NCI-H1694 treated with DMSO at 0.1 percent for 48 hours (cell line): ENCODE measurements around the gene METTL15.
"Not testable (repeated sequence)": the region's sequence is repeated elsewhere in the genome, so short reads cannot be mapped to it uniquely, and the experiment has no call there.

Experiments
- DNase-seq: peaks from one replicate; lab custom pipeline; 2025; lab: John Stamatoyannopoulos, UW

Gene METTL15

DNA sequence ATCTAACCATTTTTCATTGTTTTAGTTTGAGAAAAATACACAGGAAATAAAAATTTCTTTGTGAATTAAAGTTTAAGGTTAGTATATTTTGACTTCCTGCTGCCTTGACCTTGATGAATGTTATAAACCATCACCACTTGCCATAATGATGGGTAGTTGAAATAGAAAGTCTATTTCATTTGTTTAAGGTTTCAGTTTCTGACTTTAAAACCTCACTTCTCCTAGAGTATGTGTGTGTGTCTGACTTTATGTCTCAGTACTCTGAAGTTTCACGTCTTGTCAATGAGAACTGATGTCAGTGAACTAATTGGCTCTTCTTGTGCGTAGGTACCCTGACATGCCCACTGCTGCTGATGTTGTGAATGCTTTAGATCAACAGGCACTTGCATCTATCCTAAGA lies 188.2 kb downstream of the METTL15 start:
- DNase-seq, result no peak

DNA sequence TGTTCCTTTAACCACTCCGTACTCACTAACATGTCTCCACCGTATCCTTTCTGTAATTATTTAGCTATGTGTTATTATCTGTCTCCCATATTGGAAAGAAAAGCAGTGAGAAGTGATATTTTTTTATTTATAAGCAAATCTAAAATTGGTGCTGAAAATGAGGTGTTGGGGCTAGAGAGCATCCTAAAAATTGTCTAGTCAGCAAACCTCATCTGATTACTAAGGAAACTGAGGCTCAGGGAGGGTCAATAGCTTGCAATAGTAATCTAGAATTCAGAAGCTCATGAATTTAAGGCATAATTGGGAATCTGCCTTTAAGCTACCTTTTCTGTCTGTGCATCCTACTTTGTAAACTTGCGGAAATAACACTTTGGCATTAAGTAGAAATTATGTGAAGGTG lies 190.0 kb downstream of the METTL15 start:
- no peak for DNase-seq

DNA sequence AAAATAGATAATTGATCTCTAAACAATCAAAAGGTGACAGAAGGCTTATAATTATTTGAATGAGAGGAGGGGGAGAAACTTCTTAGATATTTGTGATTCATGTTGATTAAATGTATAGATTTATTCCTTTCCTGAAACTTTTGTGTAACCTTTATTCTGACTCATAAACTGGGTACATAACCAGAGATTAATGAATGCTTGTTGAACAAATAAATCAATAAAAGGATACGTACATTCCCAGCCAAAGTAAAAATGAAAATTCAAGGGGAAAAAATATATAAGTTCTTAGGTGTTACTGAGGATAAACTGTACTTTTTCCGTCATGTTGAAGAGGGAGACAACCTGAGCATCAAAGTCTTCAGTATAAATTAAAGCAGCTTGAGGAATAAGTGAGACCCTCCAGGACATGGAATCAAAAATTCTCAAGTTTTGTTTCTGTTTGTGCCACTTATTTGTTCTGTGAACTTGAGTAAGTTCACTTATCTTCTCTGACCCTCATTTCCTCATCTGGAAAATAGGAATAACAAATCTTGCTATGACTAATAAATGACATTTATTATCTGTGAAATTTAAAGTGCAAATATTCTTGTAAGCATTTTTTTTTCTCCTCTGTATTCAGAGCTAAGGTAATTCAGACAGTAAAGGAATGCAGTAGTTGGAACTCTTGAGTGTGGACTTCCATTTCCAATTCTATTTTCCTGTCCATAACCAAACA lies 195.4 kb downstream of the METTL15 start:
- no peak for DNase-seq

DNA sequence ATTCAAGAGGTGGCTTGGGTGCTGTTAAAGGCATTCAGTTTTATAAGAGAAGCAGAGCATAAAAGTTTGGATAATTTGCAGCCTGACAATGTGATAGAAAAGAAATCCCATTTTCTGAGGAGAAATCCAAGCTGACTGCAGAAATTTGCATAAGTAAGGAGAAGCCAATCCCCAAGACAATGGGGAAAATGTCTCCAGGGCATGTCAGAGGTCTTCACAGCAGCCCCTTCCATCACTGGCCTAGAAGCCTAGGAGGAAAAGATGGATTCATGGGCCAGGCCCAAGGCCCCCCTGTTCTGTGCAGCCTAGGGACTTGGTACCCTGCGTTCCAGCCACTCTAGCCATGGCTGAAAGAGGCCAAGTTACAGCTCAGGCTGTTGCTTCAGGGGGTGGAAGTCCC lies 207.3 kb downstream of the METTL15 start:
- no peak for DNase-seq

DNA sequence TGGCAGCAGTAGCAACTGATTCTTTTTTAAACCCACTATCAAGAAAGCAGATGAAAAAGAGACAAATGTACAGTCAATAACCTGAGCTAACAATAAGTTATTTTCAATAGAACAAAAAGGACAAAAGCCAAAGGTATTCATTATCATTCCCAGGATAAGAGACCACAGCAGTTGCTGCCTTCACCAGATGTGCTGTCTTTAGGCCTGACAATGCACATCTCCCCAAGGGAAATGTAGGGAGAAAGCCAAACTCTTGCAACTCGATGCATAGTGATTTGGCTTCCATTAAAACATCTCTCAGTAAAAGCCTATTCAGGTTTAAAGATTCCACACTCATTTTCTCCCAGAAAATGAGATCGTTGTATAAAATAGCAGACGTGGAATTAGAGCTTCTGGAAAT lies 210.7 kb downstream of the METTL15 start:
- DNase-seq, result no peak

DNA sequence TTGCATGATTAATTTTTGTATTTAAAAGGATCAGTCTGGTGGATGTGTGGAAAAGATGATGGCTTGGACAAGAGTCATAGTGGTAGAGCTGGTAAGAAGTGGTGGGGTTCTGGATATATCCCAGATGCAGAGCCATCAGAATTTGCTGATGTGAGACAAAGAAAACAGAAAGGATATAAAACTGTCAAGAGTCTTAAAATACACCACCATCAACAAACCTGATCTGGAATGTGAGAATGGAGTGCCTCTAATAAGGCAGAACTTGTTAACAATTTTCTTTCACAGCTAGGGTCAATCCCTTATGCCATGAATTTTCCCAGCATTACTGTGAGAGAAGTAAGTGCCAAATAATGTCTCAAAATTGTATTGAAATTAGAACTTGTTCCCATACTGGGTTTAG lies 215.4 kb downstream of the METTL15 start:
- no peak for DNase-seq

DNA sequence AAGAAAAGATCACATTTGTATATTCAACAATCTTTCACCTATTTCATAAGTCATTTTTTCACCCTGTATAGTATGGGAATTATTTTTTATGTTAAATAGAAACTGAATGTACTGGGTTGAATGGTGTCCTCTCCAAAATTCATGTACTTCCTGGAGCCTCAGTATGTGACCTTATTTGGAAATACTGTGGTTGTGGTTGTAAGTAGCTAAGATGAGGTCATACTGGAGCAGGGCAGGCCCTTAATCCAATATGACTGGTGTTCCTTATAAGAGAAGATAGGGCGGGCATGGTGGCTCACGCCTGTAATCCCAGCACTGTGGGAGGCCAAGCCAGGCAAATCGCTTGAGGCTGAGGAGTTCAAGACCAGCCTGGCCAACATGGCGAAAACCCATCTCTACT lies 224.2 kb downstream of the METTL15 start:
- DNase-seq, result not testable (repeated sequence)

DNA sequence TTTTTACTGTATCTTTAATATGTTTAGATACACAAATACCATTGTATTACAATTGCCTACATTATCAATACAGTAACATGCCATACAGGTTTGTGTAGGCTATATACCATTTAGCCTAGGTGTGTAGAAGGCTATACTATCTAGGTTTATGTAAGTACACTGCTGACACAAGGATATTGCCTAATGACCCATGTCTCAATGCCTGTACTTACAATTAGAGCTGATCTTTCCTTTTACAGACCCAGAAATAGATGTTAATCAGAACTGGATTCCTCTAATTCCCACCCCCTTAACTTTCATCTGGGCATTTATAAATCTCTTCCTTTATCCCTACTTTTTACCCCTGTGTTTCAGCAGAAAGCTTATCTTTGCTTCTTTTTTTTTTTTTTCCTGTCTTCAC lies 229.5 kb downstream of the METTL15 start:
- no peak for DNase-seq

DNA sequence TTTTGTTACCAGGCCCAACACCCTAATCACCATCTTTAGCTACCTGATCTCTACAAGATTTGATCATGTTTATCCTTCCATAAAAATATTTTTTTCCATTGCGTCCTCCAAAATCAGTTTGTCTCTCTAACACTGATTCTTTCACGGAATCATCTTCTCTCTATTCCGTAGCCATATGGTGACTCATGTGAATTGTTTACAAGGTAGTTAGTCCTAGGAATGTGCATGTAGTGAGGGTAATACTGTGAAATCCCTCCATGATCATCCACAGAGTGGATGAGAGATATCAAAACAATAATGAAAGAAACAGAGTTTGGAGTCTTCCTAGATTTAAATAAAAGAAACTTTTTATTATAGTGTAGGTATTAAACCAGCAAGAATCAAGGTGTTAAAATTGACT lies 230.2 kb downstream of the METTL15 start:
- DNase-seq, result no peak

DNA sequence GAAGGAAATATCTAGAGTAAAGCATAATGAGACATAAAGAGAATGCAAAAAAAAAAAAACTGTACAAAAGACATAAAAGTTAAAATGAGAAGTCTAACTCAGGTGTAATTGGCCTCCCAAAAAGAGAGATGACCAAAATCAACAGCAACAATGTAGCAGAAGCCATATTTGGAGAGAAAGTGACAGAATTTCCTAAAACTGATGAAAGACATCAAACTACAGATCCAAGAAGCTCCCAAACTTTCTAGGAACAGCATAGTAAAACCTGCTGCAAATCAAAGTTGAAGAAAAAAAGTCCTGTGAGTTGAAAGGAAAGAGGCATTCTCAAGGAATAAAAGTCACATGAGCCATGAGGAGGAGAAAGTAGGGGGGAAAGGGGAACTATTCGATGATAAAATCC lies 231.3 kb downstream of the METTL15 start:
- DNase-seq, result no peak

DNA sequence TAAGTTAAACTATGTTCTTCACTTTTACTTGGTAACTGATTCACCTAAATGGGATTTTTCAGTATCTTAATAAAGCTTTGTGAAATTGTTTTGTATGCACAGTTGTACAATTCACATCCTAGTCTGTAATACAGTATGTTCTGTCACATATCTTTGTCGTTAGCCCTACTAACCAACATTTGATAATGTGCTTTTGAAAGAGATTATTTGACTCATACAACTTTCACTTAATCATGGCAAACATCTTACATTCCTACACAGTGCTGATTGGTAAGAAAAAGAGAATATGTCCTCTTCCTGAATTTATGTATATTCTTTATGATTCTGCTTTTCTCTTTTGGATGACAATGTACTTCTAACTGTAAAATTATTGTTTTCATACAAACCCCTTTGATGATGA lies 234.5 kb downstream of the METTL15 start:
- DNase-seq, result no peak

DNA sequence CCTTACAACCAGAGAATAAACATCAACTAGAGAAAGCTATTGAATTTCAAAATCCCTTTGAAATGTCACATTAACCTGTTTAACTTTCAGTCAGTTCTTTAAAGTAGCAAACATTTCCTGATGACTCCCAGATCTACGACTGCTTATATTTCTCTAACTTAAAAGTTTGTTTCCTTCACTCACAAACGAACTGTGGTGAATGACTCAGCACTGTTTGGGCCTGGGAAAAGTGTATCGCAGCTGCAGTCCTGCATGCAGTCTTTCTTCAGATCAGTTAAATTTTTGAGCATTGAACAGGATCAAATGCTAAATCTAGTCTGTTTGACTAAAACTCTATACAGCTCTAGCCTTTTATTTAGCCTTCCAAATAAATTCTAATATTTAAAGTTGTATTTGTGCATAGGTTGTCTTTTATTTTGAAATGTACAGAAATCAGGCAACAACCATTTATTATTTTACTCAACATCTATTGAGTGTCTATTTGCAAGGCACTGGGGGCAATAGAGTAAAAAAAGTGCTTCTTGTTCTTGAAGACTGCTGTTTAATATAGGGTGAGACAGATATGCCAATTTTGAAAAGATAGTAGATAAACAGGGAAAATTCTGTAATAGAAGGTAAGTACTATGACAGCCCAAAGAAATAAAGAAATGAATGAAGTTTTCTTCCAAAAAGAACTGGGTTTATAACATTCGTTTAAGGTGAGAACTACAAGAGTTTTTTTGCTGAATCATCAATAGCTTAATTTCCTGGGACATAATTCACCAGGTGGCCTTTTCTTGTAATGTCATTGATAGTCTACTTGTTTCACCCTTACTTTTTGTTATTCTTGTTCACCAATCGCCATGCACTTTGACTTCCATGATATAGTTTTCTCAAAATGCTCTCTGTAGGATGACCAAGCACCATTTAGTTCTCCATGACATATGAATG lies 235.4 kb downstream of the METTL15 start:
- DNase-seq, result no peak

DNA sequence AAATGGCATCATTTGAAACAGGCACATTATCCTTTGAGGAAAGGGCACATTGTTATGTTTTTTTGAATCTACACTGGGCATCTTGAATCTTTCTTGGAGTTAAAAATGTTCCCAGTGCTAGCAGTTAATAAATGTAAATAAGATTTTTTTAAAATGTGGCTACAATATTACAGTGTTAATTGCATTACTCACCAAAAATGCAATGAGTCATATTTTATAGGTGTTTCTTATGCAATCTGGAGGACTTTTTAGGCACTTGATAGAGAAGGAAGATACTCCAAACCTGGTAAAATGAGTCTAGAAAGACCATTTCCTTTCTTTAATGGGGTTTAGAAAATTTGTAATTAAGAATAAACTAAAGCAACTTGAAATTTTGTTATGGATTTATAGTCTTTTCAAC lies 238.0 kb downstream of the METTL15 start:
- DNase-seq, result no peak

DNA sequence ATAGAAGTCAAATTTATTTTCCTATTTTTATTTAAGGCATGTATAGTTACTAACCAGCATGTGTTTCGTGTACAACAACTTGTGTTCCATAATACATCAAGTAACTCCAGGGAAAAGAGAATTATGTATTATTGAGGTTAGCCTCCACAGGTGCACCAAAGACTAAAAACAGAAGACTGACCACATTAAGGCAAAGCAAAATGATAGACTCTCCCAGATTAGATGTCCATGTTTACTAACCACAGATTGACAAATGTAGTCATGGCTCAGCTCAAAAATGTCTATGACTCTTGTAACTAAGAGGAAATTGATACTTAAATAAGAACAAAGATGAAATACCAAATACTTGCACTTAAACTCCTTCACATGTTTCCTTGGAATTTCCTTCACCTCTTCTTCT lies 238.5 kb downstream of the METTL15 start:
- DNase-seq, result no peak

DNA sequence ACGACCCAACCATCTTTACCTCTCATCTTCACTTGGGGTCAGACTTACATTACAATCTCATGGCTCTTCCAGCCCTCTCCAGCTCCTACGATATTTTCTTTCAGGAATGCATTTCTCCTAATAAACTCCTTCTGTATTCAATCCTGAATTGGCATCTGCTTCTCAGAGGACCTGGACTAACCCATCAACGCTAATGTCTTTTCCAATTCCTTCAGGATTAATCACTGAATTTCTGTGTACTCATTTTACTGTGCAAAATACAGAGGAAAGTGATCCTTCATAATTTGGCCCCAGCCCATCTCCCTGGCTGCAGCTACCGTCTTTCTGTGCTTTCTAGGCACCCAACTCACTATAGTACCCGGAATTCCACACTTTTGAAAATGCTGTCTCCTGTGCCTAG lies 239.2 kb downstream of the METTL15 start:
- no peak for DNase-seq

DNA sequence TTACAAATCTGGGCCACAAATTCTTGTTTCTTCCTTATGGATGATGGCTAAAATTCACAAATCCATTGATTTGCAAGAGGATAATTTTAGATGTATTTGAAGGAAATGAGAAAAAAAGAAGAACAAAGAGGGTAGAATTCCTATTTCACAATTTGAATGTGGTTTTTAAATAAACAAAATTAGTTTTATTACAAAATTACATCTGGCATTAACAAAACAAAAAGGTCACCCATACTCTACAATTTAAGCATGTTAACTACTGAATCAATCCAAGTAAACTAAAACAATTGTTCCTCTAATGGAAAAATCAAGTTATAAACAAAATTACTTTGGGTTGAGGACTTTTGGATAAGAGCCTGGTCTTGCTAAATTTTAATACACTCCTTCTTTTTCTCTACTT lies 242.0 kb downstream of the METTL15 start:
- no peak for DNase-seq

DNA sequence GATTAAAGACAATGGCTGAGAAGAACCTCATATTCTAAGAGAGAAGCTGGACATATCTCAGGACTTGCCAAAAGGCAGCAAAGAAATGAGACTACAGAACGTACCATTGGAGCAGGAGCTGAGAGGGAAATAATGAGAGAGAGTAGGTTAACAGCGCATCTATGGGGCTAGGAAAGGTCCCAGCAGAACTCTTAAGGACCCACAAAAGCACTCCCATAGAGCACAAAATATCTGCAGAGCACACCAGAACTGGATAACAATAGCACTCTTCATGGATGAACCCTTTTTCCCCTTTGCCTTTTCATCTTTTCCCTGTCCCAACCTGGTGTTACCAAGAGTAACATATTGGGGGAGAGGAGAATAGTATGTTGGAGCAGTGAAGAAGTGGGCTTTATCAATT lies 245.8 kb downstream of the METTL15 start:
- no peak for DNase-seq

DNA sequence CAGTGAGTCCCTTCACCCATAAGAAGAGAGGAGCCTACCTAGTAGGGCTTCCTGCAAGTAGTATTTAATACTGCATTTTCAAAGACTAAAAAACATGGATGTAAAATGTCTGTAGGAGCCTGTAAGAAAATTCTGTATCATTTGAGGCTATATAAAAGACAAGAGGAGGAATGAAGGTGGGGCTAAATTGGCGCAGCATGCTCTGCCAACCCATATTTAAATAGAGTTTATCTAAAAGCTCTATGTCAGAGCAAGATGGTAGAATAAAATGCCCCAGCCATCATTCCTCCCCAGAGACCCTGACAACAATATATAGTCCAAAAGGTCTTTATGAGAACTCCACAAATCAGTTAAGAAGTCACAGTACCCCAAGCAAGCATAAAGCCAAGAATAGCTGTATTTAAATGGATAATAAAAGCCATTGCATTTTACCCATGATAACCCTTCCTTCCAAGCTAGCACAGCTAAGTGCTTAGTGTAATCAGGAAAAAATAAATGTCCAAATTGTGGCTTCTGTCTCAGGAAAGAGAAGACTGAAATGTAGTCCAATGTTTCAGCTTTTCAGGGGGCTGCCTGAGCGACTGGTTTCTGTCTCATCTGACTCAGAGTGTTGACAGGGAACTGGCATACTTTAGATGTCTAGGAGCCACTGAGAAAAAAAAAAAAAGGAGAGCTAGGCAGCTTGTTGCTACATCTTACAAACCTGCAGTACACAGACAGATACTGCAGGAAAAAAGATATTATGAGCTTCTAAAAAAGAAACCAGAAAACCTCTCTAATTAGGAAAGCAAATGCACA lies 258.6 kb downstream of the METTL15 start:
- DNase-seq, result no peak

DNA sequence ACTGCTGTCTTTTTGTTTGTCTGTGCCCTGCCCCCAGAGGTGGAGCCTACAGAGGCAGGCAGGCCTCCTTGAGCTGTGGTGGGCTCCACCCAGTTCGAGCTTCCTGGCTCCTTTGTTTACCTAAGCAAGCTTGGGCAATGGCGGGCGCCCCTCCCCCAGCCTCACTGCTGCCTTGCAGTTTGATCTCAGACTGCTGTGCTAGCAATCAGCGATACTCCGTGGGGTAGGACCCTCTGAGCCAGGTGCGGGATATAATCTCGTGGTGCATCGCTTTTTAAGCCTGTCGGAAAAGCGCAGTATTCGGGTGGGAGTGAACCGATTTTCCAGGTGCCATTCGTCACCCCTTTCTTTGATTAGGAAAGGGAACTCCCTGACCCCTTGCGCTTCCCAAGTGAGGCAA lies 269.9 kb downstream of the METTL15 start:
- DNase-seq, result not testable (repeated sequence)
